ENCODE results near the gene RYR2.

- TF ChIP-seq POLR2A (IDR thresholded peaks at IDR 0.05) (no peak), CTCF (IDR thresholded peaks at IDR 0.05) (no peak)
Observed at GRCh38 chr1:237478842-237479241, 436.9 kb downstream of the RYR2 start.
